WTC11 (cell line): ENCODE data around the gene METTL1. TPM values are rescaled to one million over a fixed set of nuclear protein-coding genes. Genes with fewer than 3 reads are reported as not detected.

Experiments
- ATAC-seq: fragments of 200-7000 bp; cut with Tn5 transposase; 2 replicates; pipeline ENCODE4 v1.10.0; 2021; ENCODE audit warnings: mild to moderate bottlenecking, moderate library complexity
- CTCF ChIA-PET: fragments of 300-600 bp; sonication (Branson Sonifier 250); formaldehyde crosslinking; loops from one replicate; lab custom pipeline; 2021; ENCODE audit warnings: antibody characterized with exemption; lab: Charles Lee
- POLR2A ChIA-PET: fragments of 350-600 bp; sonication (Branson Sonifier 250); formaldehyde crosslinking; loops from one replicate; lab custom pipeline; 2021; ENCODE audit warnings: antibody characterized with exemption; lab: Charles Lee
- DNase-seq: peaks from one replicate; pipeline ENCODE4 v3.0.0; 2021; ENCODE audit warnings: low spot score
- H3K27ac Mint-ChIP-seq: 2 replicates; pipeline ENCODE4 v1.8.0; 2021; ENCODE audit warnings: mixed read lengths
- H3K27me3 Mint-ChIP-seq: 2 replicates; pipeline ENCODE4 v1.8.0; 2021; ENCODE audit warnings: low read depth, mild to moderate bottlenecking, moderate library complexity, mixed read lengths
- H3K36me3 Mint-ChIP-seq: 2 replicates; pipeline ENCODE4 v1.8.0; 2021; ENCODE audit warnings: mixed read lengths
- H3K4me1 Mint-ChIP-seq: 2 replicates; pipeline ENCODE4 v1.8.0; 2022; ENCODE audit warnings: mixed read lengths
- H3K4me3 Mint-ChIP-seq: 2 replicates; pipeline ENCODE4 v1.8.0; 2021; ENCODE audit warnings: mild to moderate bottlenecking, moderate library complexity, mixed read lengths
- H3K9me3 Mint-ChIP-seq: 2 replicates; pipeline ENCODE4 v1.8.0; 2021; ENCODE audit warnings: mixed read lengths
- AFF4 ChIP-seq: sonication (generic); formaldehyde crosslinking; IDR thresholded peaks from 2 replicates; pipeline ENCODE4 v1.8.1; 2023; ENCODE audit warnings: mild to moderate bottlenecking, missing genetic modification reagents, borderline replicate concordance
- AR ChIP-seq: fragments of 250-450 bp; sonication (Bioruptor Pico); IDR thresholded peaks from 2 replicates; pipeline ENCODE4 v1.9.0; 2021; ENCODE audit warnings: mild to moderate bottlenecking
- EMX1 ChIP-seq: fragments of 250-450 bp; sonication (Bioruptor Pico); IDR thresholded peaks from 2 replicates; pipeline ENCODE4 v1.8.0; 2021; ENCODE audit warnings: mild to moderate bottlenecking
- GABPB1 ChIP-seq: sonication (generic); formaldehyde crosslinking; IDR thresholded peaks from 2 replicates; pipeline ENCODE4 v1.8.1; 2023; ENCODE audit warnings: mild to moderate bottlenecking, missing genetic modification reagents
- NR1H2 ChIP-seq: sonication (generic); formaldehyde crosslinking; IDR thresholded peaks from 2 replicates; pipeline ENCODE4 v1.9.0; 2021; ENCODE audit warnings: mild to moderate bottlenecking, moderate library complexity, missing genetic modification reagents
- PRDM15 ChIP-seq: sonication (generic); formaldehyde crosslinking; IDR thresholded peaks from 2 replicates; pipeline ENCODE4 v1.8.0; 2022; ENCODE audit warnings: missing genetic modification reagents
- PRRX2 ChIP-seq: fragments of 250-450 bp; sonication (Bioruptor Pico); IDR thresholded peaks from 2 replicates; pipeline ENCODE4 v1.8.0; 2021; ENCODE audit warnings: mild to moderate bottlenecking
- SOX15 ChIP-seq: fragments of 250-450 bp; sonication (Bioruptor Pico); IDR thresholded peaks from 2 replicates; pipeline ENCODE4 v1.9.0; 2021; ENCODE audit warnings: mild to moderate bottlenecking
- TEAD1 ChIP-seq: sonication (generic); formaldehyde crosslinking; IDR thresholded peaks from 2 replicates; pipeline ENCODE4 v1.8.0; 2022; ENCODE audit warnings: mild to moderate bottlenecking, missing genetic modification reagents
- ZMAT4 ChIP-seq: fragments of 250-450 bp; sonication (Bioruptor Pico); IDR thresholded peaks from 2 replicates; pipeline ENCODE4 v1.9.0; 2021; ENCODE audit warnings: mild to moderate bottlenecking
- ZNF138 ChIP-seq: sonication (generic); formaldehyde crosslinking; conservative IDR thresholded peaks from 2 replicates; pipeline ENCODE4 v1.8.1; 2022; ENCODE audit warnings: mild to moderate bottlenecking, moderate library complexity, missing genetic modification reagents
- ZNF416 ChIP-seq: fragments of 250-450 bp; sonication (Bioruptor Pico); IDR thresholded peaks from 2 replicates; pipeline ENCODE4 v1.9.0; 2021; ENCODE audit warnings: mild to moderate bottlenecking, inconsistent platforms
- total RNA-seq: library from RNA; stranded (reverse); gene quantifications from 3 replicates; pipeline ENCODE4 v1.2.3, GENCODE V29; 2021
- TF ChIP-seq, protein P1 (sequence below): sonication (generic); formaldehyde crosslinking; conservative IDR thresholded peaks from 2 replicates; pipeline ENCODE4 v1.8.1; 2023; ENCODE audit warnings: mild to moderate bottlenecking, low read depth, missing genetic modification reagents, moderate library complexity
- TF ChIP-seq, protein P2 (sequence below): fragments of 250-450 bp; sonication (Bioruptor Pico); IDR thresholded peaks from 2 replicates; pipeline ENCODE4 v1.9.0; 2021; ENCODE audit warnings: moderate library complexity, mild to moderate bottlenecking, inconsistent platforms, borderline replicate concordance

Gene METTL1
- total RNA-seq, 1 experiment from 2014 or later: 25.5 TPM

DNA sequence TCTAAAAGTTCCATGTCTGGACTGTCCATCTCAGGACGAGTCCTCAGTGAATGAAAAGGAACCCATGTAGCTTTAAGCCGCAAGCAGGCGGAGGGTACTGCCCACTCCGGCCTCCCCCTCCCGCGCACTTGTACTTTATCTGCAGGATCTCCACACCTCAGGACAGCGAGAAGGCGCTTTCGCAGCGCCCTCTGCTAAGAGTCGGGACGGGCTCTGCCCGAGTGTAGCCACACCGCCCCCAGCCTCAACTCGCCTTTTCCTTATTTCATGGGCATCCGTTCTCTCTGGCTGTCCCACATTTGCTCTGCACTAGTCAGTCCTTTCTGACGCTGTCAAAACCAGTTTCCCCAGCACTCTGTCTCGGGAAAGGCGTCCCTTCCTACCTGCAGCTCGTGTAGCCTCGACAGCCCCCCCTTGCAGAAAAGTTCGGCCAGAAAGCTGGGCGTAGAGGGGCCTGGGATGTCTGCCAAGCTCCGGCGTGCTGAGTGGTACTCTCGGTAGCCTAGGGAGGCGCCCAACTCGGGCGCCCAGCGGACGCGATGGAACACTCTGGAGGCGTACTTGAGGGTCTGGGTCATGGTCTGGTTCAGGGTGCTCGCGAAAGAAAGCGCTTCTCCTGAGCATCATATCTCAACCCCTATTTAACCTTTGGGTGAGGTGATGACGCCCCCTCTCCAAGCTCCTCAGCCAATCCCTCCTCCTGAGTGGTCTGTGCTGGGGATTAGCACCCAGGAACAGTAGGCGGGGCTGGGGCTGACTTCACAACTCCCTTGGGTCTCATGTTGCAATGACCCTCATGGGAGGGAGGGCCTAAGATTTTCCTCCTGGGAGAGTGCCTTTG lies 5.2 kb downstream of the METTL1 start, which contains the start of gene CYP27B1:
TSS of gene CYP27B1 (minus strand) at position 615 of the 841 bp plus-strand sequence. CDS start at position 578, 37 bp downstream.
- Mint-ChIP-seq H3K4me1 (peaks cover 36% of the 10 kb centered on the region), H3K27ac (no peak within 1 kb of the TSS), H3K4me3 (peak within 1 kb of the TSS; percentile 74), H3K36me3 (peaks cover 23% of the 10 kb centered on the region), H3K9me3 (no peaks in the 10 kb centered on the region), H3K27me3 (peaks cover 66% of the 10 kb centered on the region)
- POLR2A ChIA-PET: interaction anchor here (0.7 to 1.3 kb wide), 4 partner anchors 10 to 163 kb away, joined by 3 to 7 read pairs (median 5); partner anchors contain the start of gene TSFM
- DNase-seq (peak; percentile 61), ATAC-seq (peak; percentile 44)
- TF ChIP-seq, protein P1, sequence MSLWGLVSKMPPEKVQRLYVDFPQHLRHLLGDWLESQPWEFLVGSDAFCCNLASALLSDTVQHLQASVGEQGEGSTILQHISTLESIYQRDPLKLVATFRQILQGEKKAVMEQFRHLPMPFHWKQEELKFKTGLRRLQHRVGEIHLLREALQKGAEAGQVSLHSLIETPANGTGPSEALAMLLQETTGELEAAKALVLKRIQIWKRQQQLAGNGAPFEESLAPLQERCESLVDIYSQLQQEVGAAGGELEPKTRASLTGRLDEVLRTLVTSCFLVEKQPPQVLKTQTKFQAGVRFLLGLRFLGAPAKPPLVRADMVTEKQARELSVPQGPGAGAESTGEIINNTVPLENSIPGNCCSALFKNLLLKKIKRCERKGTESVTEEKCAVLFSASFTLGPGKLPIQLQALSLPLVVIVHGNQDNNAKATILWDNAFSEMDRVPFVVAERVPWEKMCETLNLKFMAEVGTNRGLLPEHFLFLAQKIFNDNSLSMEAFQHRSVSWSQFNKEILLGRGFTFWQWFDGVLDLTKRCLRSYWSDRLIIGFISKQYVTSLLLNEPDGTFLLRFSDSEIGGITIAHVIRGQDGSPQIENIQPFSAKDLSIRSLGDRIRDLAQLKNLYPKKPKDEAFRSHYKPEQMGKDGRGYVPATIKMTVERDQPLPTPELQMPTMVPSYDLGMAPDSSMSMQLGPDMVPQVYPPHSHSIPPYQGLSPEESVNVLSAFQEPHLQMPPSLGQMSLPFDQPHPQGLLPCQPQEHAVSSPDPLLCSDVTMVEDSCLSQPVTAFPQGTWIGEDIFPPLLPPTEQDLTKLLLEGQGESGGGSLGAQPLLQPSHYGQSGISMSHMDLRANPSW (CRISPR knock-in tag): no peak
- no peak for TF ChIP-seq TEAD1
- no peak for TF ChIP-seq AFF4
- TF ChIP-seq ZNF416 (CRISPR knock-in tag): 0 out of 2 replicates have a peak, but pooled peaks have one; percentile 24
- TF ChIP-seq AR (CRISPR knock-in tag): 0 out of 2 replicates have a peak, but pooled peaks have one; percentile 62
- TF ChIP-seq PRRX2 (CRISPR knock-in tag): peak; percentile 60; the same call in 1 of the 2 replicates
- TF ChIP-seq ZNF138: 0 out of 2 replicates have a peak, but pooled peaks have one; percentile 62
- no peak for TF ChIP-seq SOX15
- no peak for TF ChIP-seq NR1H2 (CRISPR knock-in tag)
- CTCF ChIA-PET: interaction anchor here (0.7 to 5.3 kb wide), 14 partner anchors 8 to 183 kb away, joined by 3 to 80 read pairs (median 4); partner anchors contain the start of genes ARHGEF25, AVIL, B4GALNT1 and CDK4

DNA sequence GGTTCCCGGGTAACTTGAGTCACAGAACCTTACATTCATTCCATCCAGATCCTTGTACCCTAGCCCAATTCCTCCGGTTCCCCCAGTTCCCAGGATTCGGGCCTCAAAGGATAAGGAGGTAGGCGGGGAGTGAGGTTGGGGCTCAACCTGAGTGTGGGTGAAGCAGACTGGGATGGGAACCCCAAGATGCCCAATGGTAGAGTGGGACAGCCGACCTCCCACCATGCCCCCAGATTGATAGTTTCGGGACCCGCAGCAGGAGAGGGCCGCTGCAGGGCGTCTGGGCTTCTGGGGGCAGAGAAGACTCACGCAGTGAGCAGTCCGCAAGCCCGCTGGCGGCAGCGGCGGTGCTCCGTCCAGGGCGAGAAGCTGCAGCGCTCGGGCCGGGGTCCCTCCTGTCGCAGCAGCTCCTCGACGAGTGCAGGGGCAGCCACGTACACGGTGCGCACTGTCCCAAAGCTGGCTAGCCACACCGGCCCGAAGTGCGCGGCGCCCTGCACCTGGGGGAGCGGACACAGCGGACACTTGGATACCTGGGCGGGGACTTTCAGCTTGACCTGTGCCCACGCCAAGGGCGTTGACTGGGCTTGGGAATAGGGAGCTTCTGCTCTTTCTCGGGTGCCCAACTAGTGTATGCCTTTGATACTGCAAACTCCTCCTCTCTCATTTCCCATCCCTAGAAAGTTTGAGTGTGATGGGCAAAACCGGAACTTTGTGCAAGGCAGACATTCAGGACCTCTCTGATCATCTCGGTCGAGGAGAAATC lies 6.0 kb downstream of the METTL1 start:
- CTCF ChIA-PET: interaction anchor here (0.7 to 5.3 kb wide), 10 partner anchors 9 to 182 kb away, joined by 3 to 80 read pairs (median 4); partner anchors contain the start of genes ARHGEF25, AVIL and B4GALNT1
- no peak for DNase-seq
- peak; percentile 3 for ATAC-seq
- Mint-ChIP-seq H3K4me3 (peak overlapping the region; percentile 74), H3K9me3 (no peaks in the 10 kb centered on the region), H3K27ac (no peak overlapping the region), H3K27me3 (peaks cover 74% of the 10 kb centered on the region), H3K36me3 (peaks cover 23% of the 10 kb centered on the region), H3K4me1 (peaks cover 33% of the 10 kb centered on the region)
- POLR2A ChIA-PET: interaction anchor here (0.7 to 1.3 kb wide), 3 partner anchors 9 to 162 kb away, joined by 3 to 7 read pairs (median 6); no protein-coding TSS in a partner anchor
- TF ChIP-seq PRDM15 (no peak), ZMAT4 (CRISPR knock-in tag) (no peak), GABPB1 (no peak), SOX15 (no peak), PRRX2 (CRISPR knock-in tag) (0 out of 2 replicates have a peak, but pooled peaks have one; percentile 57), ZNF138 (no peak), EMX1 (CRISPR knock-in tag) (peak; percentile 61; the same call in 1 of the 2 replicates)
- TF ChIP-seq, protein P2, sequence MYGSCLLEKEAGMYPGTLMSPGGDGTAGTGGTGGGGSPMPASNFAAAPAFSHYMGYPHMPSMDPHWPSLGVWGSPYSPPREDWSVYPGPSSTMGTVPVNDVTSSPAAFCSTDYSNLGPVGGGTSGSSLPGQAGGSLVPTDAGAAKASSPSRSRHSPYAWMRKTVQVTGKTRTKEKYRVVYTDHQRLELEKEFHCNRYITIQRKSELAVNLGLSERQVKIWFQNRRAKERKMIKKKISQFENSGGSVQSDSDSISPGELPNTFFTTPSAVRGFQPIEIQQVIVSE (CRISPR knock-in tag): no peak
